NCI-H1105 (cell line): ENCODE data around the gene PLG.
"Not testable (repeated sequence)": the region's sequence is repeated elsewhere in the genome, so short reads cannot be mapped to it uniquely, and the experiment has no call there.

Experiments
- DNase-seq: peaks from one replicate; lab custom pipeline; 2025; lab: John Stamatoyannopoulos, UW

Gene PLG

GRCh38 chr6:160701918-160702680 lies at the start of gene PLG:
PLG (plus strand) TSS chr6:160702244; CDS start chr6:160702305, 61 bp downstream.
- not testable (repeated sequence) for DNase-seq

- no peak for DNase-seq
Measured at GRCh38 chr6:160659562-160659961, 42.5 kb upstream of the PLG start.

GRCh38 chr6:160661216-160661615 lies 40.8 kb upstream of the PLG start:
- DNase-seq = no peak

GRCh38 chr6:160662429-160662828 lies 39.6 kb upstream of the PLG start:
- no peak for DNase-seq

- DNase-seq = no peak
Measured at GRCh38 chr6:160662842-160663241, 39.2 kb upstream of the PLG start.

- DNase-seq = not testable (repeated sequence)
Measured at GRCh38 chr6:160664198-160664597, 37.8 kb upstream of the PLG start, which contains the start of gene LPA. LPA (minus strand) TSS chr6:160664275; CDS start chr6:160664214, 61 bp downstream.

GRCh38 chr6:160667639-160668481 lies 34.2 kb upstream of the PLG start:
- DNase-seq = peak; percentile 64

- no peak for DNase-seq
Measured at GRCh38 chr6:160668589-160668988, 33.5 kb upstream of the PLG start.

- DNase-seq = not testable (repeated sequence)
Measured at GRCh38 chr6:160676418-160676817, 25.6 kb upstream of the PLG start.

- DNase-seq = no peak
Measured at GRCh38 chr6:160678230-160678629, 23.8 kb upstream of the PLG start.

- no peak for DNase-seq
Measured at GRCh38 chr6:160678744-160679401, 23.2 kb upstream of the PLG start.

- no peak for DNase-seq
Measured at GRCh38 chr6:160679402-160679769, 22.7 kb upstream of the PLG start.

- DNase-seq = peak; percentile 23
Measured at GRCh38 chr6:160685101-160685761, 16.8 kb upstream of the PLG start.

- no peak for DNase-seq
Measured at GRCh38 chr6:160685762-160686450, 16.1 kb upstream of the PLG start.

- no peak for DNase-seq
Measured at GRCh38 chr6:160690458-160690857, 11.6 kb upstream of the PLG start.

- no peak for DNase-seq
Measured at GRCh38 chr6:160691617-160692016, 10.4 kb upstream of the PLG start.

- DNase-seq = no peak
Measured at GRCh38 chr6:160692369-160692959, 9.6 kb upstream of the PLG start.

GRCh38 chr6:160695025-160695424 lies 7.0 kb upstream of the PLG start:
- DNase-seq = not testable (repeated sequence)

GRCh38 chr6:160695622-160696021 lies 6.4 kb upstream of the PLG start:
- not testable (repeated sequence) for DNase-seq

- DNase-seq = not testable (repeated sequence)
Measured at GRCh38 chr6:160696884-160697283, 5.2 kb upstream of the PLG start.

- no peak for DNase-seq
Measured at GRCh38 chr6:160697826-160698225, 4.2 kb upstream of the PLG start.
